ENCODE data around the gene AHSG.

- TF ChIP-seq POLR2AphosphoS5 (IDR thresholded peaks at IDR 0.05; ENCODE audit: low read depth) (no peak), CTCF (conservative IDR thresholded peaks at IDR 0.05; ENCODE audit: low read depth in 2 of 2) (no peak), EZH2phosphoT487 (IDR thresholded peaks at IDR 0.05; ENCODE audit: unreplicated experiment) (no peak), REST (IDR thresholded peaks at IDR 0.05; ENCODE audit: unreplicated experiment) (no peak), JUNB (IDR thresholded peaks at IDR 0.05; ENCODE audit: unreplicated experiment) (no peak), EZH2 (IDR thresholded peaks at IDR 0.05; ENCODE audit: low read depth, unreplicated experiment) (no peak), NANOG (IDR thresholded peaks at IDR 0.05; ENCODE audit: borderline replicate concordance) (no peak)
These were observed 22.7 kb downstream of the AHSG start for GRCh38 chr3:186635532-186635931.
